Measurements from ENCODE around the gene HEATR5A. TPM values are rescaled to one million over a fixed set of nuclear protein-coding genes. Genes with fewer than 3 reads are reported as not detected.

Gene HEATR5A
- total and polyA plus RNA-seq, 2 of the 13 experiments (the other 11 are each of a cell fraction or from before 2014, with no cell fraction given) = 36.4 to 105 TPM

DNA sequence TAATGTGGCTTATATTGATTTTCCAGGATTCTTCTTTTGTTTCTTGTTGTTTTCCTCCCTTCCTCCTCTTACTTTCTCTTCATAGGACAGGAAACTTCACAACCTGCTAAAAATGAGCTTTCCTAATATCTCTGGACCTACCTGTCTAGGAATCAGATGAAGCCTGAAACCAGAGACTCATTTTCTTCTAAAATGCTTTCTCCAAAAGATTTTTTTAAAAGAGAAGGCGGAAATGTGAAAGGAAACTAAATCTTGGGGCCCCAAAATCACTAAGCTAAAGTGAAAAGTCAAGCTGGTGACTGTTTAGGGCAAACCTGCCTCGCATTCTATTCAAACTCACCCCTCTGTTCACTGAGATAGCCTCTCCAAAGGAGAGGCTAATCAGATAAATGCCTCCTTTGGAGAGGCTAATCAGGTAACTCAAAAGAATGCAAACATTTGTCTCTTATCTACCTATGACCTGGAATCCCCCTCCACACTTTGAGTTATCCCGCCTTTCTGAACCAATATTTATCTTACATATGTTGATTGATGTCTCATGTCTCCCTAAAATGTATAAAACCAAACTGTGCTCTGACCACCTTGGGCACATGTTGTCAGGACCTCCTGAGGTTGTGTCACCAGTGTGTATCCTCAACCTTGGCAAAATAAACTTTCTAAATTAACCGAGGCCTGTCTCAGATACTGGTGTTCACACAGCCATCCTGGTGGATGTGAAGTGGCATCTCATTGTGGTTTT lies 140.0 kb downstream of the HEATR5A start (continued):
- TF ChIP-seq, protein P1, sequence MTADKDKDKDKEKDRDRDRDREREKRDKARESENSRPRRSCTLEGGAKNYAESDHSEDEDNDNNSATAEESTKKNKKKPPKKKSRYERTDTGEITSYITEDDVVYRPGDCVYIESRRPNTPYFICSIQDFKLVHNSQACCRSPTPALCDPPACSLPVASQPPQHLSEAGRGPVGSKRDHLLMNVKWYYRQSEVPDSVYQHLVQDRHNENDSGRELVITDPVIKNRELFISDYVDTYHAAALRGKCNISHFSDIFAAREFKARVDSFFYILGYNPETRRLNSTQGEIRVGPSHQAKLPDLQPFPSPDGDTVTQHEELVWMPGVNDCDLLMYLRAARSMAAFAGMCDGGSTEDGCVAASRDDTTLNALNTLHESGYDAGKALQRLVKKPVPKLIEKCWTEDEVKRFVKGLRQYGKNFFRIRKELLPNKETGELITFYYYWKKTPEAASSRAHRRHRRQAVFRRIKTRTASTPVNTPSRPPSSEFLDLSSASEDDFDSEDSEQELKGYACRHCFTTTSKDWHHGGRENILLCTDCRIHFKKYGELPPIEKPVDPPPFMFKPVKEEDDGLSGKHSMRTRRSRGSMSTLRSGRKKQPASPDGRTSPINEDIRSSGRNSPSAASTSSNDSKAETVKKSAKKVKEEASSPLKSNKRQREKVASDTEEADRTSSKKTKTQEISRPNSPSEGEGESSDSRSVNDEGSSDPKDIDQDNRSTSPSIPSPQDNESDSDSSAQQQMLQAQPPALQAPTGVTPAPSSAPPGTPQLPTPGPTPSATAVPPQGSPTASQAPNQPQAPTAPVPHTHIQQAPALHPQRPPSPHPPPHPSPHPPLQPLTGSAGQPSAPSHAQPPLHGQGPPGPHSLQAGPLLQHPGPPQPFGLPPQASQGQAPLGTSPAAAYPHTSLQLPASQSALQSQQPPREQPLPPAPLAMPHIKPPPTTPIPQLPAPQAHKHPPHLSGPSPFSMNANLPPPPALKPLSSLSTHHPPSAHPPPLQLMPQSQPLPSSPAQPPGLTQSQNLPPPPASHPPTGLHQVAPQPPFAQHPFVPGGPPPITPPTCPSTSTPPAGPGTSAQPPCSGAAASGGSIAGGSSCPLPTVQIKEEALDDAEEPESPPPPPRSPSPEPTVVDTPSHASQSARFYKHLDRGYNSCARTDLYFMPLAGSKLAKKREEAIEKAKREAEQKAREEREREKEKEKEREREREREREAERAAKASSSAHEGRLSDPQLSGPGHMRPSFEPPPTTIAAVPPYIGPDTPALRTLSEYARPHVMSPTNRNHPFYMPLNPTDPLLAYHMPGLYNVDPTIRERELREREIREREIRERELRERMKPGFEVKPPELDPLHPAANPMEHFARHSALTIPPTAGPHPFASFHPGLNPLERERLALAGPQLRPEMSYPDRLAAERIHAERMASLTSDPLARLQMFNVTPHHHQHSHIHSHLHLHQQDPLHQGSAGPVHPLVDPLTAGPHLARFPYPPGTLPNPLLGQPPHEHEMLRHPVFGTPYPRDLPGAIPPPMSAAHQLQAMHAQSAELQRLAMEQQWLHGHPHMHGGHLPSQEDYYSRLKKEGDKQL (CRISPR knock-in tag; IDR thresholded peaks at IDR 0.05; ENCODE audit: low read depth) = peak; percentile 92
- TF ChIP-seq, protein P2, sequence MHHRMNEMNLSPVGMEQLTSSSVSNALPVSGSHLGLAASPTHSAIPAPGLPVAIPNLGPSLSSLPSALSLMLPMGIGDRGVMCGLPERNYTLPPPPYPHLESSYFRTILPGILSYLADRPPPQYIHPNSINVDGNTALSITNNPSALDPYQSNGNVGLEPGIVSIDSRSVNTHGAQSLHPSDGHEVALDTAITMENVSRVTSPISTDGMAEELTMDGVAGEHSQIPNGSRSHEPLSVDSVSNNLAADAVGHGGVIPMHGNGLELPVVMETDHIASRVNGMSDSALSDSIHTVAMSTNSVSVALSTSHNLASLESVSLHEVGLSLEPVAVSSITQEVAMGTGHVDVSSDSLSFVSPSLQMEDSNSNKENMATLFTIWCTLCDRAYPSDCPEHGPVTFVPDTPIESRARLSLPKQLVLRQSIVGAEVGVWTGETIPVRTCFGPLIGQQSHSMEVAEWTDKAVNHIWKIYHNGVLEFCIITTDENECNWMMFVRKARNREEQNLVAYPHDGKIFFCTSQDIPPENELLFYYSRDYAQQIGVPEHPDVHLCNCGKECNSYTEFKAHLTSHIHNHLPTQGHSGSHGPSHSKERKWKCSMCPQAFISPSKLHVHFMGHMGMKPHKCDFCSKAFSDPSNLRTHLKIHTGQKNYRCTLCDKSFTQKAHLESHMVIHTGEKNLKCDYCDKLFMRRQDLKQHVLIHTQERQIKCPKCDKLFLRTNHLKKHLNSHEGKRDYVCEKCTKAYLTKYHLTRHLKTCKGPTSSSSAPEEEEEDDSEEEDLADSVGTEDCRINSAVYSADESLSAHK (CRISPR knock-in tag; IDR thresholded peaks at IDR 0.05; ENCODE audit: borderline replicate concordance) = no peak
- TF ChIP-seq ZMYM4 (CRISPR knock-in tag; IDR thresholded peaks at IDR 0.05) = peak; percentile 91
- peak; percentile 92 for TF ChIP-seq TCF7 (IDR thresholded peaks at IDR 0.05; ENCODE audit: low read depth)
- TF ChIP-seq U2AF2 (IDR thresholded peaks at IDR 0.05; ENCODE audit: low read depth, low read length) = no peak
- TF ChIP-seq ZNF678 (CRISPR knock-in tag; IDR thresholded peaks at IDR 0.05) = no peak
- peak; percentile 89; the same call in 1 of the 2 replicates for TF ChIP-seq RCOR2 (CRISPR knock-in tag; IDR thresholded peaks at IDR 0.05)
- TF ChIP-seq ZBTB8A (CRISPR knock-in tag; IDR thresholded peaks at IDR 0.05; ENCODE audit: borderline replicate concordance, low read depth) = no peak
- TF ChIP-seq ZKSCAN5 (CRISPR knock-in tag; IDR thresholded peaks at IDR 0.05) = no peak
- no peak for TF ChIP-seq ZNF3 (CRISPR knock-in tag; IDR thresholded peaks at IDR 0.05)
- no peak for TF ChIP-seq ZNF235 (CRISPR knock-in tag; IDR thresholded peaks at IDR 0.05; ENCODE audit: borderline replicate concordance)
- TF ChIP-seq HNF4A (CRISPR knock-in tag; IDR thresholded peaks at IDR 0.05) = peak; percentile 68
- no peak for TF ChIP-seq ZBTB38 (CRISPR knock-in tag; IDR thresholded peaks at IDR 0.05)
- peak; percentile 61; the same call in 1 of the 2 replicates for TF ChIP-seq FOXC1 (CRISPR knock-in tag; IDR thresholded peaks at IDR 0.05; ENCODE audit: borderline replicate concordance)
- TF ChIP-seq NFE2L1 (CRISPR knock-in tag; IDR thresholded peaks at IDR 0.05; ENCODE audit: borderline replicate concordance) = no peak
- TF ChIP-seq, protein P3, sequence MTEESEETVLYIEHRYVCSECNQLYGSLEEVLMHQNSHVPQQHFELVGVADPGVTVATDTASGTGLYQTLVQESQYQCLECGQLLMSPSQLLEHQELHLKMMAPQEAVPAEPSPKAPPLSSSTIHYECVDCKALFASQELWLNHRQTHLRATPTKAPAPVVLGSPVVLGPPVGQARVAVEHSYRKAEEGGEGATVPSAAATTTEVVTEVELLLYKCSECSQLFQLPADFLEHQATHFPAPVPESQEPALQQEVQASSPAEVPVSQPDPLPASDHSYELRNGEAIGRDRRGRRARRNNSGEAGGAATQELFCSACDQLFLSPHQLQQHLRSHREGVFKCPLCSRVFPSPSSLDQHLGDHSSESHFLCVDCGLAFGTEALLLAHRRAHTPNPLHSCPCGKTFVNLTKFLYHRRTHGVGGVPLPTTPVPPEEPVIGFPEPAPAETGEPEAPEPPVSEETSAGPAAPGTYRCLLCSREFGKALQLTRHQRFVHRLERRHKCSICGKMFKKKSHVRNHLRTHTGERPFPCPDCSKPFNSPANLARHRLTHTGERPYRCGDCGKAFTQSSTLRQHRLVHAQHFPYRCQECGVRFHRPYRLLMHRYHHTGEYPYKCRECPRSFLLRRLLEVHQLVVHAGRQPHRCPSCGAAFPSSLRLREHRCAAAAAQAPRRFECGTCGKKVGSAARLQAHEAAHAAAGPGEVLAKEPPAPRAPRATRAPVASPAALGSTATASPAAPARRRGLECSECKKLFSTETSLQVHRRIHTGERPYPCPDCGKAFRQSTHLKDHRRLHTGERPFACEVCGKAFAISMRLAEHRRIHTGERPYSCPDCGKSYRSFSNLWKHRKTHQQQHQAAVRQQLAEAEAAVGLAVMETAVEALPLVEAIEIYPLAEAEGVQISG (CRISPR knock-in tag; IDR thresholded peaks at IDR 0.05) = no peak; the same call in 1 of the 2 replicates
- no peak for TF ChIP-seq TGIF2 (CRISPR knock-in tag; IDR thresholded peaks at IDR 0.05)
- TF ChIP-seq SPEN (CRISPR knock-in tag; IDR thresholded peaks at IDR 0.05; ENCODE audit: low read depth) = no peak
- TF ChIP-seq ATF5 (CRISPR knock-in tag; IDR thresholded peaks at IDR 0.05; ENCODE audit: low read depth) = no peak
